Activated naive CD8-positive, alpha-beta T cell treated with anti-CD3 and anti-CD28 coated beads for 36 hours (primary cell): ENCODE results near the gene FXYD6. TPM values are rescaled to one million over a fixed set of nuclear protein-coding genes. Genes with fewer than 3 reads are reported as not detected.

ENCODE experiments used
- DNase-seq: peaks from one replicate; pipeline ENCODE4 v3.0.0; 2021
- H3K27ac Mint-ChIP-seq: one replicate; pipeline ENCODE4 v1.8.0; 2022; ENCODE audit warnings: mild to moderate bottlenecking, moderate library complexity, mixed read lengths
- H3K27me3 Mint-ChIP-seq: one replicate; pipeline ENCODE4 v1.8.0; 2022; ENCODE audit warnings: mild to moderate bottlenecking, mixed read lengths
- H3K36me3 Mint-ChIP-seq: one replicate; pipeline ENCODE4 v1.8.0; 2021; ENCODE audit warnings: mild to moderate bottlenecking, mixed read lengths
- H3K4me1 Mint-ChIP-seq: one replicate; pipeline ENCODE4 v1.8.0; 2021; ENCODE audit warnings: mixed read lengths
- H3K4me3 Mint-ChIP-seq: one replicate; pipeline ENCODE4 v1.8.0; 2022; ENCODE audit warnings: mild to moderate bottlenecking, moderate library complexity, mixed read lengths
- H3K9me3 Mint-ChIP-seq: one replicate; pipeline ENCODE4 v1.8.0; 2022; ENCODE audit warnings: mixed read lengths
- total RNA-seq, 2 experiments: library from RNA; stranded (reverse); gene quantifications; one replicate each; pipeline ENCODE4 v1.2.3, GENCODE V29; 2021

The FXYD6 gene
- total RNA-seq, 2 experiments from 2014 or later: 0.18 TPM; not detected in 1

GRCh38 chr11:117807482-117808327, 68.8 kb downstream of the FXYD6 start:
- no peak overlapping the region for H3K4me3 Mint-ChIP-seq
- H3K36me3 Mint-ChIP-seq: no peaks in the 10 kb centered on the region
- H3K9me3 Mint-ChIP-seq: no peaks in the 10 kb centered on the region
- peaks cover 6% of the 10 kb centered on the region for H3K4me1 Mint-ChIP-seq
- DNase-seq: peak; percentile 64
- H3K27me3 Mint-ChIP-seq: no peaks in the 10 kb centered on the region
- no peak overlapping the region for H3K27ac Mint-ChIP-seq

- DNase-seq: no peak
- no peak overlapping the region for H3K4me3 Mint-ChIP-seq
- H3K9me3 Mint-ChIP-seq: no peaks in the 10 kb centered on the region
- H3K27ac Mint-ChIP-seq: no peak overlapping the region
- H3K27me3 Mint-ChIP-seq: no peaks in the 10 kb centered on the region
- no peaks in the 10 kb centered on the region for H3K36me3 Mint-ChIP-seq
- peaks cover 6% of the 10 kb centered on the region for H3K4me1 Mint-ChIP-seq
Observed at GRCh38 chr11:117806846-117807245, 69.6 kb downstream of the FXYD6 start.

GRCh38 chr11:117805045-117805444, 71.4 kb downstream of the FXYD6 start:
- H3K27ac Mint-ChIP-seq: no peak overlapping the region
- no peaks in the 10 kb centered on the region for H3K27me3 Mint-ChIP-seq

GRCh38 chr11:117803896-117804295, 72.6 kb downstream of the FXYD6 start:
- H3K36me3 Mint-ChIP-seq: no peaks in the 10 kb centered on the region
- H3K9me3 Mint-ChIP-seq: no peaks in the 10 kb centered on the region
- no peak overlapping the region for H3K27ac Mint-ChIP-seq
- no peak for DNase-seq
- H3K4me1 Mint-ChIP-seq: peaks cover 2% of the 10 kb centered on the region
- H3K4me3 Mint-ChIP-seq: no peak overlapping the region
- peaks cover 4% of the 10 kb centered on the region for H3K27me3 Mint-ChIP-seq

More at GRCh38 chr11:117805045-117805444, 71.4 kb downstream of the FXYD6 start:
- Mint-ChIP-seq H3K9me3 (no peaks in the 10 kb centered on the region), H3K36me3 (no peaks in the 10 kb centered on the region), H3K4me1 (peaks cover 6% of the 10 kb centered on the region), H3K4me3 (no peak overlapping the region)
- DNase-seq: no peak

- Mint-ChIP-seq H3K4me3 (no peak overlapping the region), H3K4me1 (peaks cover 8% of the 10 kb centered on the region), H3K36me3 (no peaks in the 10 kb centered on the region), H3K27ac (no peak overlapping the region), H3K9me3 (no peaks in the 10 kb centered on the region), H3K27me3 (peaks cover 40% of the 10 kb centered on the region)
- no peak for DNase-seq
Observed at GRCh38 chr11:117799634-117800033, 76.8 kb downstream of the FXYD6 start.

- no peak within 1 kb of the TSS for H3K27ac Mint-ChIP-seq
- H3K9me3 Mint-ChIP-seq: no peaks in the 10 kb centered on the region
- H3K4me3 Mint-ChIP-seq: peak within 1 kb of the TSS; percentile 52
- peak; percentile 66 for DNase-seq
- H3K4me1 Mint-ChIP-seq: peaks cover 8% of the 10 kb centered on the region
- peaks cover 61% of the 10 kb centered on the region for H3K27me3 Mint-ChIP-seq
- no peaks in the 10 kb centered on the region for H3K36me3 Mint-ChIP-seq
Observed at GRCh38 chr11:117796872-117797529, 79.5 kb downstream of the FXYD6 start, which contains the start of gene DSCAML1. Gene DSCAML1 (minus strand): TSS chr11:117797216. CDS start chr11:117797079, 137 bp downstream.

- no peak overlapping the region for H3K27ac Mint-ChIP-seq
- no peak for DNase-seq
- H3K4me1 Mint-ChIP-seq: peaks cover 8% of the 10 kb centered on the region
- H3K36me3 Mint-ChIP-seq: no peaks in the 10 kb centered on the region
- H3K9me3 Mint-ChIP-seq: no peaks in the 10 kb centered on the region
- peaks cover 61% of the 10 kb centered on the region for H3K27me3 Mint-ChIP-seq
- H3K4me3 Mint-ChIP-seq: peak overlapping the region; percentile 7
Observed at GRCh38 chr11:117796456-117796871, 80.0 kb downstream of the FXYD6 start.

GRCh38 chr11:117795638-117796455, 80.6 kb downstream of the FXYD6 start:
- H3K36me3 Mint-ChIP-seq: no peaks in the 10 kb centered on the region
- H3K4me3 Mint-ChIP-seq: peak overlapping the region; percentile 42
- H3K9me3 Mint-ChIP-seq: no peaks in the 10 kb centered on the region
- DNase-seq: no peak
- H3K4me1 Mint-ChIP-seq: peaks cover 8% of the 10 kb centered on the region
- peaks cover 61% of the 10 kb centered on the region for H3K27me3 Mint-ChIP-seq
- no peak overlapping the region for H3K27ac Mint-ChIP-seq

- Mint-ChIP-seq H3K4me3 (no peak overlapping the region), H3K4me1 (peaks cover 8% of the 10 kb centered on the region), H3K9me3 (no peaks in the 10 kb centered on the region), H3K27ac (no peak overlapping the region), H3K36me3 (no peaks in the 10 kb centered on the region), H3K27me3 (peaks cover 61% of the 10 kb centered on the region)
- no peak for DNase-seq
Observed at GRCh38 chr11:117794772-117795629, 81.5 kb downstream of the FXYD6 start.

- no peak overlapping the region for H3K4me3 Mint-ChIP-seq
- H3K9me3 Mint-ChIP-seq: no peaks in the 10 kb centered on the region
- H3K27ac Mint-ChIP-seq: no peak overlapping the region
- H3K4me1 Mint-ChIP-seq: peaks cover 8% of the 10 kb centered on the region
- no peak for DNase-seq
- peaks cover 58% of the 10 kb centered on the region for H3K27me3 Mint-ChIP-seq
- no peaks in the 10 kb centered on the region for H3K36me3 Mint-ChIP-seq
Observed at GRCh38 chr11:117794135-117794534, 82.3 kb downstream of the FXYD6 start.

- H3K27ac Mint-ChIP-seq: no peak overlapping the region
- no peaks in the 10 kb centered on the region for H3K36me3 Mint-ChIP-seq
- H3K4me1 Mint-ChIP-seq: peaks cover 8% of the 10 kb centered on the region
- no peaks in the 10 kb centered on the region for H3K9me3 Mint-ChIP-seq
- H3K27me3 Mint-ChIP-seq: peaks cover 53% of the 10 kb centered on the region
- no peak for DNase-seq
- H3K4me3 Mint-ChIP-seq: no peak overlapping the region
Observed at GRCh38 chr11:117793583-117793982, 82.9 kb downstream of the FXYD6 start.

- no peak overlapping the region for H3K27ac Mint-ChIP-seq
- peaks cover 51% of the 10 kb centered on the region for H3K27me3 Mint-ChIP-seq
- no peaks in the 10 kb centered on the region for H3K36me3 Mint-ChIP-seq
- no peaks in the 10 kb centered on the region for H3K9me3 Mint-ChIP-seq
- no peak for DNase-seq
- no peak overlapping the region for H3K4me3 Mint-ChIP-seq
- H3K4me1 Mint-ChIP-seq: peaks cover 8% of the 10 kb centered on the region
Observed at GRCh38 chr11:117792992-117793391, 83.5 kb downstream of the FXYD6 start.

GRCh38 chr11:117792241-117792640, 84.2 kb downstream of the FXYD6 start:
- peaks cover 8% of the 10 kb centered on the region for H3K4me1 Mint-ChIP-seq
- no peaks in the 10 kb centered on the region for H3K36me3 Mint-ChIP-seq
- peaks cover 43% of the 10 kb centered on the region for H3K27me3 Mint-ChIP-seq
- H3K27ac Mint-ChIP-seq: no peak overlapping the region
- no peak overlapping the region for H3K4me3 Mint-ChIP-seq
- no peaks in the 10 kb centered on the region for H3K9me3 Mint-ChIP-seq
- DNase-seq: no peak

- H3K27ac Mint-ChIP-seq: no peak overlapping the region
- H3K4me3 Mint-ChIP-seq: no peak overlapping the region
- no peak for DNase-seq
- no peaks in the 10 kb centered on the region for H3K9me3 Mint-ChIP-seq
- peaks cover 1% of the 10 kb centered on the region for H3K4me1 Mint-ChIP-seq
- no peaks in the 10 kb centered on the region for H3K36me3 Mint-ChIP-seq
- peaks cover 31% of the 10 kb centered on the region for H3K27me3 Mint-ChIP-seq
Observed at GRCh38 chr11:117790279-117790678, 86.2 kb downstream of the FXYD6 start.
